WTC11 (cell line): ENCODE measurements around the gene CHST14.

Experiments used
- AFF4 ChIP-seq: sonication (generic); formaldehyde crosslinking; IDR thresholded peaks from 2 replicates; pipeline ENCODE4 v1.8.1; 2023; ENCODE audit warnings: mild to moderate bottlenecking, missing genetic modification reagents, borderline replicate concordance
- CTCF ChIP-seq: fragments of 200-600 bp; IDR thresholded peaks from 2 replicates; pipeline ENCODE4 v1.8.0; 2022; ENCODE audit warnings: antibody characterized with exemption
- SP1 ChIP-seq: sonication (generic); formaldehyde crosslinking; conservative IDR thresholded peaks from 2 replicates; pipeline ENCODE4 v1.8.1; 2022; ENCODE audit warnings: missing genetic modification reagents

- no peak for TF ChIP-seq SP1
- TF ChIP-seq CTCF, result no peak
- no peak for TF ChIP-seq AFF4 (CRISPR knock-in tag)
These were observed 27.5 kb upstream of the CHST14 start for GRCh38 chr15:40443255-40443654.
